Fibroblast of villous mesenchyme (primary cell): Measurements from ENCODE around the gene CLASP2. TPM values are rescaled to one million over a fixed set of nuclear protein-coding genes. Genes with fewer than 3 reads are reported as not detected.
"Not testable (repeated sequence)": the region's sequence is repeated elsewhere in the genome, so short reads cannot be mapped to it uniquely, and the experiment has no call there.

Experiments used
- DNase-seq: peaks from one replicate; pipeline ENCODE4 v3.0.0-alpha.2; 2010; ENCODE audit warnings: low read depth
- H3K4me3 ChIP-seq: 2 replicates; pipeline ENCODE4 v1.5.1; 2011; ENCODE audit warnings: low read depth, mild to moderate bottlenecking, low read length
- total RNA-seq: library from RNA; depleted of rRNA; stranded (reverse); fragments of >200 nt; gene quantifications from 2 replicates; pipeline ENCODE4 v1.2.3, GENCODE V29; 2012
- TF ChIP-seq, protein P1 (sequence below): IDR thresholded peaks from 2 replicates; pipeline ENCODE4 v1.5.1; 2012; ENCODE audit warnings: low read depth, mild to moderate bottlenecking, low read length; ENCODE audit not compliant: insufficient read depth

Gene CLASP2
- 56.7 and 64.3 TPM in 2 replicates for total RNA-seq

- peak; percentile 89 for DNase-seq
- TF ChIP-seq, protein P1, sequence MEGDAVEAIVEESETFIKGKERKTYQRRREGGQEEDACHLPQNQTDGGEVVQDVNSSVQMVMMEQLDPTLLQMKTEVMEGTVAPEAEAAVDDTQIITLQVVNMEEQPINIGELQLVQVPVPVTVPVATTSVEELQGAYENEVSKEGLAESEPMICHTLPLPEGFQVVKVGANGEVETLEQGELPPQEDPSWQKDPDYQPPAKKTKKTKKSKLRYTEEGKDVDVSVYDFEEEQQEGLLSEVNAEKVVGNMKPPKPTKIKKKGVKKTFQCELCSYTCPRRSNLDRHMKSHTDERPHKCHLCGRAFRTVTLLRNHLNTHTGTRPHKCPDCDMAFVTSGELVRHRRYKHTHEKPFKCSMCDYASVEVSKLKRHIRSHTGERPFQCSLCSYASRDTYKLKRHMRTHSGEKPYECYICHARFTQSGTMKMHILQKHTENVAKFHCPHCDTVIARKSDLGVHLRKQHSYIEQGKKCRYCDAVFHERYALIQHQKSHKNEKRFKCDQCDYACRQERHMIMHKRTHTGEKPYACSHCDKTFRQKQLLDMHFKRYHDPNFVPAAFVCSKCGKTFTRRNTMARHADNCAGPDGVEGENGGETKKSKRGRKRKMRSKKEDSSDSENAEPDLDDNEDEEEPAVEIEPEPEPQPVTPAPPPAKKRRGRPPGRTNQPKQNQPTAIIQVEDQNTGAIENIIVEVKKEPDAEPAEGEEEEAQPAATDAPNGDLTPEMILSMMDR, result no peak
- H3K4me3 ChIP-seq, result peak within 1 kb of the TSS; percentile 80
Observed at GRCh38 chr3:33717866-33718594, at the start of gene CLASP2. Gene CLASP2 (minus strand): TSS chr3:33718254. CDS start chr3:33718002, 252 bp downstream.

DNA sequence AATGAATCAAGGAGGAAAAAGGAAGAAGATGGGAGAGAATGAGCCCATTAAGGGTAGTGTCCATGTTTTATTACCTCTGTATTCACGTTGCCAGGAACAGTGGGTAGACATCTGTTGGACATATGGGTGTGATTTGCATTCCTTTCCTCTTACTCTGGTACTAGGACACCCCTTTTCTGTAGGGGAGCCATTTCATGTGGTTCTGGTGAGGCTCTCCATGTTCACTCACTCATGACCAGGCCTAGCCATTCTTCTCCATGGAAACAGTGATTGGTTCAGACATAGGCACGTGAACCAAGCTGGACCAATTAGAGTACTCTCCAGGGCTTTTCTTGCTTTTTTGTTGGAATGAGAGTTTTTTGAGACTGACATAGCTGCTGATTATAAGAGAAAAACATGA lies 40.8 kb upstream of the CLASP2 start:
- peak; percentile 12 for DNase-seq
- no peak overlapping the region for H3K4me3 ChIP-seq
- TF ChIP-seq, protein P1, result no peak

- no peak for DNase-seq
- TF ChIP-seq, protein P1, result no peak
- no peak overlapping the region for H3K4me3 ChIP-seq
Observed at GRCh38 chr3:33758281-33758680, 40.2 kb upstream of the CLASP2 start.

DNA sequence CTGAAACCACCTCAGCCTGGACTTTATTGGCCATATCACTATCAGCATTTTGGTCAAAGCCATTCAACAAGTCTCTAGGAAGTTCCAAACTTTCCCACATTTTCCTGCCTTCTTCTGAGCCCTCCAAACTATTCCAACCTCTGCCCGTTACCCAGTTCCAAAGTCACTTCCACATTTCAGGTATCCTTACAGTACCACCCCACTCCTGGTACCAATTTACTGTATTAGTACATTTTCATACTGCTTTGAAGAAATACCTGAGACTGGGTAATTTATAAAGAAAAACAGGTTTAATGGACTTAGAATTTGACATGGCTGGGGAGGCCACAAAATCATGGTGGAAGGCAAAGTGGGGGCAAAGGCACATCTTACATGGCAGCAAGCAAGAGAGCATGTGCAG lies 36.3 kb upstream of the CLASP2 start:
- not testable (repeated sequence) for H3K4me3 ChIP-seq, DNase-seq

- TF ChIP-seq, protein P1, result no peak
- peak; percentile 19 for DNase-seq
- H3K4me3 ChIP-seq, result no peak overlapping the region
Observed at GRCh38 chr3:33751336-33751735, 33.3 kb upstream of the CLASP2 start.

DNA sequence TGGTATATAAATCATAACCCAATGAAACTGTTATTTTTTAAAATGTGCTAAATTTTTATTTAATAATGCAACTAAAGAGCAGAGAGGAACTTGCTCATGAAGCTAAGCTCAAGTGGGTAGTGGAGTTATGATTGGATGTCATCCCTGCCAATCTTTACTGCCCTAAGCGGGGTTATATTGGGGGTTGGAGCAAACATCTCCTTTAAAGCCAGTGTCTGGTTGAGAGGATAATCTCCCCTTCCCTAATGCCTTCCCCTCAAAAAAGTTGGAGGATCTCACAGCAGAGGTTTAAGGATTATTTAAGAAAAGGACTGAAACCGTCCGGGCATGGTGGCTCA lies 32.1 kb upstream of the CLASP2 start:
- H3K4me3 ChIP-seq, result no peak overlapping the region
- DNase-seq, result no peak
- TF ChIP-seq, protein P1, result no peak

DNA sequence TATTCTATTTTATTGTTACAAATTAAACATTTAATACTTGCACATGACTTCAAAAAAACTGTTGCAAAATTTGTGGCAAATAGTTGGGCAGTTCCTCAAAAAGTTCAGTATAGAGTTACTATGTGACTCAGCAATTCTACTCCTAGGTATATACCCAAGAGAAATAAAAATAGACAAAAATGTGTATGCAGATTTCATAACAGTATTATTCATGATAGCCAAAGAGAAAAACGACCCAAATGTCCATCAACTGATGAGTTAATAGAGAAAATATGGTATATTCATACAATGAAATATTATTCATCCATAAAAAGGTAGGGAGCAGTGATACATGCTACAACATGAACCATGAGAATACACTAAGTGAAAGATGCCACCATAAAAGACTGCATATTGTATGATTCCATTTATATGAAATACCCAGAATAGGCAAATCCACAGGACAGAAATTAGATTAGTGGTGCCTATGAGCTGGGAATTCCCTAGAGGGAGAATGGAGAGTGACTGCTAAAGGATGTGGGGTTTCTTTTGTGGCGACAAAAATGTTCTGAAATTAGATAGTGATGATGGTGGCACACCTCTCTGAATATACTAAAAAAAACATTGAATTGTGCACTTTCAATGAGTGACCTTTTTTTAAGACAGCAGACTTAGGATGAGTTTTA lies 31.6 kb upstream of the CLASP2 start:
- H3K4me3 ChIP-seq, result no peak overlapping the region
- TF ChIP-seq, protein P1, result no peak
- no peak for DNase-seq
